GM18505 (cell line): ENCODE data around the gene MAFB.
A peak's percentile ranks its signal among the peaks of the same experiment; 100 is the strongest.

Source experiments
- ATAC-seq: cut with Tn5 transposase; IDR thresholded peaks from one replicate; pipeline ENCODE4 v1.9.1; 2021; ENCODE audit not compliant: unreplicated experiment
- POLR2A ChIP-seq: IDR thresholded peaks from 4 replicates; pipeline ENCODE4 v1.6.1; 2011; ENCODE audit warnings: borderline replicate concordance; ENCODE audit not compliant: insufficient read depth, insufficient read length; ENCODE audit errors: extremely low read depth

The MAFB gene

DNA sequence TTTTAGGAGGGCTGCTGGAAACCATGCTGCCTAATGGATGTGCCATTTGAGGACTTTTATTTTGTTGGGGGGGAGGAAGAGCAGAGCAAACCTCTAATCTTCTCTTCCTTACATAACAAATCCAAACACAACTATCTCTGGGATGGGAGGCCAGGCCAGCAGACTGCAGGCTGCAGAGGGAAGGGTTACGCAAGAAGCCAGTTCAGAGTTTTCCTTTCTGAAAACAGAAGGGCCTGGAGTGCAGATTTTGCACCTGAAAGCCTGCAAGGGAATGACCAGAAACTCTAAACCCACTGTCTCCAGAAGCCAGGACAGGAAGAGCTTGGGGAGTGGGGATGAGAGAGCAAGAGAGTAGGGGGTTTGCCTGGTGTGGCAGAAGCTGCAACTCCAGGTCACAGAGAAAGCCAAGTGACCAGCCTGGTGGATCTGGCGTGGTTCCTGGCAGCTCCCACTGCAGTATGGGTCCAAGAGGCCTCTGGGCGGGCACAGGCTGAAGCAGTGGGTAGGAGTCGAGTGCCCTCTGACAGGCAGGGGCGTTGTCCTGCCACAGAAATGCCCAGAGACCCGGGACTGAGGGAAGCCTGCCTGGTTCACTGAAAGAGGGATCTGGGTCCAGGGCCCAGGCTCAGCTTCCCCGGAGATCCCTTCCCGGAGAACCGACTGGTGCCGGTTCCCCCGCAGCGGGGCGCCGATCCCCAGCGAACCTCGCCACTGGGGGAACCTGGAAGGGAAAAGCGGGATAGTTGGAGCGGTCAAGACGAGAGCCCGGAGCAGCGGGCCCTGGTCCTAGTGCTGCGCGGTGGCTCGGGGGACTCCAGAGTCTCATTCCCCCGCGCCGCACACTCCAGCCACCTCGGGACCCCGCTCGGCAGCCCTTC, 6.7 kb downstream of the MAFB start:
- TF ChIP-seq POLR2A = no peak

DNA sequence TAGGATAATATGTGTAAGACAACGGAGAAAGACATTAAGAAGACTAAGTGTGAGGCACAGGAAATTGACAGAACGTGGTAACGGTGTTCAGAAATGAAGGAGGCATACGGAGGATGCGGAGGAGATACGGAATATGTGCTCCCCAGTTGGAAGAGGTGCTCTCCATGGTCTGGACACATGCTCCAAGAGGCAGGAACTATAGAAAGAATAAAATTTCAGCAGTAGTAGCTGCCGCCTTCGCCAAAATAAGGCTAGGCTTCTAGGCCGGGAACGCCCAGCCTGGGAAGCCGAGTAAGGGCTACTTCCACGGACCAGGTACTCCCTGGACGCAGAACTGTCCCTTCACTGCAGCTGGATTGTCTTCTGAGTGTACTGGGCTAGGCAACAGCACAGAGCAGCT, 7.4 kb downstream of the MAFB start:
- TF ChIP-seq POLR2A = no peak
- no peak for ATAC-seq

More for the DNA sequence above, 6.7 kb downstream of the MAFB start:
- no peak for ATAC-seq

DNA sequence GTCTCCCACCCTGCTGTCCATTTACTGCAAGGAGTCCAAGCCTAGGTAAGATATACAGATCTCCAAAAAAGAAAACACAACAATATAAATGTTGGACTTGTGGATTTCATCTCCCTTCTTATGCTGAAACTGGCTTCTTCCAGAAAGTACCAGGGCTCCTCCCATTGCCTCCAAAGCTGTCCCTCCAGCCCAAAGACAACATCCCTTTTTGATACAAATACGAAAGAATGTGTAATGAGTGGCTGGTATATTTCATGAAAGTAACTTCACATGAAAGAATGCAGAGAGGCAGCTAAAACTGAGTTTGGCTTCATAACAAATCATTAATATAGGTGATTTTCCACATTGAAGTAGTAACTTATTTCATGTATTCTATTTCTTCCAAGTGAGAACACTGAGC, 7.9 kb downstream of the MAFB start:
- no peak for ATAC-seq
- TF ChIP-seq POLR2A = no peak

DNA sequence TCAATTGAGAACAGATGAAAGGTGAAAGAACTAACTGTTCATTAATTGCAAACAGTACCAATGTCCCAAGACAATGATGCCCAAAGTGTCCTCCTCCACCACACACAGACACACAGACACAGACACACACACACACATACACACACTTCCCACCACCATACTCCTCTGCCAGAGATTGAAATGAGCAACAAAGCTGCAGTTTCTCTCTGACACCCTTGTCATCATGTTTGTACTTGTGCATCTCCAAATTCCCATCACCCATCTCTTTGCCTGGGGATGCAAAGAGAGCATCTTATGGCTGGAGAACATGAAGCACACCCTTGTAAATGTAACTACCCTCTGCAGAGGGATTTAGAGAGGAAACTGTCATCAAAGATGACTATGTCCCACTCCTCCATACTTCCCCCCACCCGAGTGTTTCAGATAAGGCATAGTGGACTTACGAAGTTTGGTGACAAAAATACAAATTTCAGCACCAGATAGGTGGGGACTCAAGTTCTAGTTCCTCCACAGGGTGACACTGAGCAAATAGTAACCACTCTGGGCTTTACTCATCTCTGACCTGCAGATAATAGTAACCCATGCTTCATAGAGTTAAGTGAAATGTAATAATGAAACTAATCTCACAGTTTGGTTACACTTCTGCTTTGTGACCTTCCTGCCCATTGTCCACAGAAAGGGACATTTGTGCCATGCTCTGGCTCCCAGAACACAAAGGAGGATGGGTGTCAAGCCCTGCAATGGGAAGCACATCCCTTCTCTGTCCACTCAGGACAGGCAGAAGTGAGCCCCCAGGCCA, 8.7 kb downstream of the MAFB start:
- ATAC-seq = peak; percentile 81
- TF ChIP-seq POLR2A = no peak

DNA sequence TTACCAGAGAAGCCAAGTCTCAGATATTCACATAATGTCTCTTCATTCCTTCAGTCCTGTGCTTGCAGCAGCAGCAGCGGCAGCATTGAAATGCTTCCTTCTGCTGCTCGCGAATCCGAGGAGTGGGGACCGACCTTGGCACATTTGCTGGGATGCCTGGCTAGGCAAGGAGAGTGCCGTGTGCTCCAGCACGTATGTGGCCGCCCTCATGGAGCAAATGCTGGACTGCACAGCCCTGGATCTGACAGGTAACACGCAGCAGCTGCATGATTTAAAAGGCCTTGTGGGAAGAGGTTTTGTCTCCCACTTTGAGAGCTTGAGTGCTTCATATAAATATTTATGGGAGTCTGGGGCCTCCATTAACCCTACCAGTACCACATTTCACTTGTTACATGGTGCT, 9.9 kb downstream of the MAFB start:
- no peak for TF ChIP-seq POLR2A
- no peak for ATAC-seq

DNA sequence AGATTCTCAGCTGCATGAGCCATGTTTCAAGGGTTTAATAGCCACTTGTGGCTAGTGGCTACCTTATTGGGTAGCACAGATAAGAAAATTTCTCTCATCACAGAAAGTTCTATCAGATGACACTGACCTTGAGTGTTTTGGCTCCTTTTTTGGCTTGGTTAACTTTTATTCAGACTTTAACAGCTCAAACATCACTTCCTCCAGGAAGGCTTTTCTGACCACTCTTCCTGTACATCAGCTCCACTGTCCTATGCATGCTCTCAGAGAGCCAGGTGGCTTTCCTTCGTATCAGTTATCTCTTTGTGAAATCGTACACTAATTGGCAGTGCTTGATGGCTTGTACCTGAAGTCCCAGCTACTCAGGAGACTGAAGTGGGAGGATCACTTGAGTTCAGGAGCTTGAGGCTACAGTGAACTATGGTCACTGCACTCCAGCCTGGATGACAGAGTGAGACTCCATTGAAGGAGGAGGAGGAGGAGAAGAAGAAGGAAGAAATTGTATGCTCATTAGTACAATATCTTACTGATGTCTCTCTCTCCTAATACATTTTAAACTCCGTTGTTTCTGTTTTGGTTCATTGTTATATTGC, 10.7 kb downstream of the MAFB start:
- ATAC-seq = no peak
- TF ChIP-seq POLR2A = no peak

DNA sequence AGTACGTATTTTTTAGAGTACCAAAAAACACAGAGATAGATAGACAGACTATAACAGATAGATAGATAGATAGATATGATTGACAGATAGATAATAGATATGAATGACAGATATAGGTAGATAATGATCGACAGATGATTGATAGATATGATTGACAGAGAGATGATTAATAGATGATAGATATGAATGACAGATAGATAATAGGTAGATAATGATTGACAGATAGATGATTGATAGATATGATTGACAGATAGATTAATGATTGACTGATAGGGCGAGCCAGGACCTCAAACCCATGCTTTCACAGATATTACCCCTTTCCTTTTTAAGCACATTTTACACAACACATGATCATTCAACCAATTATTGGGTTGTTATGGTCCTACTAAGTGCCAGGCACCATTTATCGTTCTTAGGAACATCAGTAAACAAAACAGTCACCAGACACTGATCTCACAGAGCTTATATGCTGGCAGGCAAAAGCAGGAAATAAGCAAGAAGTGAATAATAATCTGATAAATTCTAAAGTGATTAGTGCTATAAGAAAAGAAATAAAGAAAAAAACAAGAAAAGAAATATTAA, 11.6 kb downstream of the MAFB start:
- no peak for ATAC-seq
- TF ChIP-seq POLR2A = no peak

DNA sequence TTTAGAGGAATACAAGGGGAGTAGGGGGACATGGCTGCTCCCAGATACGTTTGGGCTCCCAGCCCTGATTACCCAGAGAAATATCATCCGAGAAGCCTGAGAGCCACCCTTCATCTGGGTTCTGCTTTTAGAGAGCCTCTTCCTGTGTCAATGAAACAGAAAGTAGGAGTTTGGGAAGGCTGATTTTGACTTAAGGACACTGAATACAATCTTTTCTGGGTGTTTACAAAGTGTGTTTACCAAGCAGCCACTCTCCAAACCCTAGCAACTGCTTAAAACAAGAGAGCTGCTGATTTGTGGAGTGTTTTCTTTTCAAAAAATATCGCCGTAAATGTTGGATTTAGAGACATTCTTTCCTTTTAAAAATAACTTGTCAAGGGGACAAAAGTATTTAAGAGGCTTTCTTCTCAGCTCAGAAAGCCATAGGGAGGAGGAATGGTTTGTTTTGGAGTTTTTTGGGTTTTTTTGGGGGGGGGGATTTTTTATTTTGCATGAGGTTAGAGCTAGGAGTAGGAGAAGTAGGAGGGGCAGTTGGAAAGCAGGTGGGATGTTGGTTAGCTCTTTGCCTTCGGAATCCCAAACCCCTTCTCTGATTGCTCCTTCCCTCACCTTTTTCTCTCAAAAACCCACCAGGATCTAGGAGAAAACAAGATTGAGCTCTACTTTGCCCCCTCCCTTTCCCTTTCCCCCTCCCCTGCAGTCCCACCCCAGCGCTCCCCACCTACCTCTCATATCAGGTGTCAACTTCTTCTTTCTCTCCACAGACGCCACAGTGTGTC, 12.4 kb downstream of the MAFB start:
- TF ChIP-seq POLR2A = no peak
- no peak for ATAC-seq

DNA sequence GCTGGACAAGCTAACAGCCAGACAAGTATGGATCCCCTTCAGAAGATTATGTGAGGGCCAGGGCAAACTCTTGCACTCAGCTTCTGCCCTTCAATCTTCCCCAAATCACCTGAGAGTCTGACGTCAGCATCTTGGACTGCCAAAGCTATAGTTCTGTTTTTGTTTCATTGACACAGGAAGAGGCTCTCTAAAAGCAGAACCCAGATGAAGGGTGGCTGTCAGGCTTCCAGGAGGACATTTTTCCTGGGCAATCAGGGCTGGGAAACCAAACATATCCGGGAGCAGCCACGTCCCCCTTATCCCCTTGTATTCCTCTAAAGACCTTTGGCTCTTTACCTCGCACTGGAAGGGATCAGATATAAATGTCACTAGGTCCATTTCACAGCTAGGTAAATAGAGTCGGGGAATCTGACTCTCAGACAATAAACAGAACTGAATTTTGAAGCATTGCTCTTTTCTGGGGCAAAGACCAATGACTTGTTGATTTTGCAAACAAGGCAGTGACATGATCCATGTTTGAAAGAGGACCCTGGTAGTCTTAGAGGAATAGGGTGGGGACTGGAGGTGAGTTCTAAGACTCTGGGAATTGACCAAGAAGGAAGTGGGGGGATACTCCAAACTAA, 13.3 kb downstream of the MAFB start:
- no peak for ATAC-seq
- no peak for TF ChIP-seq POLR2A

DNA sequence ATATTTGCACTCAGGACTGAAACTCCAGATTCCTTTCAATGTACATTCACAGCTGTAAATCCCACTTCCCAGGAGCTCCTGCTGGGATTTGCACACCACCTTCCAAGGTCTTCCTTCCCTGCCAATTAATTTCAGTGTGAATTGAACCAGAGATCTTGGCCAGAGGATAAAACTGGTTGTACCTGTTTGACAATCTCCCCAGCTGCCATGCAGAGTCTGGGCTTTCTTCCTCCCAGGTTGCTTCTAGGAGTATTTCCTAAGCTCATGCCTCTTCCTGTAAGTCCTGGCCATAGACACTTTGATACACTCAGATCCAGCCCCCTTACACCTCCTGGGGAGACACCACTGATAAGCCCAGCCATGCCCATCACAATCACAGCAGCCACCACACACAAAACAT, 15.6 kb downstream of the MAFB start:
- no peak for ATAC-seq
- TF ChIP-seq POLR2A = no peak

DNA sequence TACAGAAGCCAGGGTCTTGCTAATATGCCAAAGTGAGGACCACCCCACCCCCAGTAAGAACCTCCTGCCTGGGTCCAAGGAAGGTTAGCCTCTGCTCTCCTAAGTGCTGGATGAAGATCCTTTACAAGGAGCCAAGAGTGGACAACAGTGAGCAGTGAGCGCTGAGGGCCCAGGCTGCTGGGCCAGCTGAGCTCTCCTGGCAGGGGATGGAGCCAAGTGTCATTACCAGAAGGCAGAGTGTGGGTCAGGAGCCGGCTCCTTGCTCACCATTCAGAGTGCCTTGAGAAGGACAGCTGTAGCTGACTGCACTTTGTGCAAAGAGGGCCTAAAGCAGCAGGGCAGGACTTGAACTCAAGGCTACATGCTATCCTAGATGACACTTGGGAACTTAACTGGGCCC, 16.9 kb downstream of the MAFB start:
- no peak for ATAC-seq

DNA sequence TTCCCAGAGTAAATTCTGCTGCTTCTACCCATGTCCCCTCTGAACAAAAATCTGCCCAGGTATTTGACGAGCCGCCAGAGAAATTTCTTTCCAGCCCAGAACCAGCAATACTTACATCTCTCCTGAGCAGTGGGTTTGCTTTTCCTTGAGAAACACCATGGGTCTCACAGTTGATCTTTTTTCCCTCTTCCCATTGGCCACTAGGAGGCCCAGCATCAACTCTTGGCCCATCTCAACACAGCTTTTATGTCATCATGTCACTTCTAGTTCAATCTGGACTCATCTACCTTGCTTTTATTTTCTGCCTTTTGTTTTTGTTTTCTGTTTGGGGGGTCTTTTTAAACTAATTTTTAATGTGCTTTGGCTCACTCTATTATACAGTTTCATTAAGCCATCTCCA, 18.8 kb downstream of the MAFB start:
- no peak for TF ChIP-seq POLR2A
- ATAC-seq = no peak

More for the DNA sequence above, 16.9 kb downstream of the MAFB start:
- no peak for TF ChIP-seq POLR2A
